Stimulated activated CD4-positive, alpha-beta T cell treated with anti-CD3 and anti-CD28 coated beads, Interleukin-4, amount 100 ng/mL, for 24 hours (primary cell): ENCODE results near the gene KASH5.
"Not testable (repeated sequence)": the region's sequence is repeated elsewhere in the genome, so short reads cannot be mapped to it uniquely, and the experiment has no call there.

Source experiments
- DNase-seq: peaks from one replicate; pipeline ENCODE4 v3.0.0-alpha.2; 2020

The KASH5 gene

GRCh38 chr19:49439836-49440235 lies 51.8 kb downstream of the KASH5 start:
- no peak for DNase-seq

- DNase-seq: no peak
These were observed 52.6 kb downstream of the KASH5 start for GRCh38 chr19:49440439-49441209.

GRCh38 chr19:49441210-49441959 lies 53.3 kb downstream of the KASH5 start, which contains the start of gene SLC17A7:
TSS of gene SLC17A7 (minus strand) at chr19:49441527. CDS start at chr19:49441379, 148 bp downstream.
- peak; percentile 35 for DNase-seq

GRCh38 chr19:49441960-49442350 lies 53.9 kb downstream of the KASH5 start:
- DNase-seq: no peak

- no peak for DNase-seq
These were observed 54.3 kb downstream of the KASH5 start for GRCh38 chr19:49442354-49442753.

- DNase-seq: peak; percentile 63
These were observed 54.8 kb downstream of the KASH5 start for GRCh38 chr19:49442771-49443365.

- peak; percentile 95 for DNase-seq
These were observed 55.5 kb downstream of the KASH5 start for GRCh38 chr19:49443366-49444099.

GRCh38 chr19:49444100-49444700 lies 56.2 kb downstream of the KASH5 start:
- DNase-seq: not testable (repeated sequence)

- no peak for DNase-seq
These were observed 57.9 kb downstream of the KASH5 start for GRCh38 chr19:49445997-49446396.

GRCh38 chr19:49447485-49448431 lies 59.7 kb downstream of the KASH5 start:
- DNase-seq: peak; percentile 18

- DNase-seq: no peak
These were observed 60.4 kb downstream of the KASH5 start for GRCh38 chr19:49448432-49448786.

- no peak for DNase-seq
These were observed 62.4 kb downstream of the KASH5 start for GRCh38 chr19:49450405-49450804.

GRCh38 chr19:49451430-49452181 lies 63.6 kb downstream of the KASH5 start, which contains the start of gene PIH1D1:
TSS of gene PIH1D1 (minus strand) at chr19:49451814. CDS start at chr19:49451574, 240 bp downstream.
- DNase-seq: peak; percentile 97

GRCh38 chr19:49453013-49453756 lies 65.1 kb downstream of the KASH5 start, which contains the start of gene ALDH16A1:
TSS of gene ALDH16A1 (plus strand) at chr19:49453225. CDS start at chr19:49453332, 107 bp downstream.
- peak; percentile 98 for DNase-seq

GRCh38 chr19:49453757-49454240 lies 65.8 kb downstream of the KASH5 start:
- no peak for DNase-seq

- no peak for DNase-seq
These were observed 67.7 kb downstream of the KASH5 start for GRCh38 chr19:49455773-49456172.

- DNase-seq: no peak
These were observed 68.3 kb downstream of the KASH5 start for GRCh38 chr19:49456326-49456725.

GRCh38 chr19:49458567-49458903 lies 70.5 kb downstream of the KASH5 start:
- DNase-seq: no peak

GRCh38 chr19:49459388-49459787 lies 71.3 kb downstream of the KASH5 start:
- no peak for DNase-seq

- not testable (repeated sequence) for DNase-seq
These were observed 73.1 kb downstream of the KASH5 start for GRCh38 chr19:49461130-49461529.
